Right lobe of liver (tissue), 4 donors: Measurements from ENCODE around the gene ATP10D.
"Not testable (repeated sequence)": the region's sequence is repeated elsewhere in the genome, so short reads cannot be mapped to it uniquely, and the experiment has no call there.

ENCODE experiments used
- CTCF ChIP-seq, 4 donors: fragments of 200-600 bp in 3 of 4; fragments of 450-650 bp in 1 of 4; IDR thresholded peaks; one replicate each; pipeline versions ENCODE4 v1.5.1 to v1.8.0; 2016 to 2022; ENCODE audit warnings: antibody characterized with exemption in 4 of 4, mild to moderate bottlenecking in 2 of 4
- POLR2A ChIP-seq: fragments of 450-650 bp; IDR thresholded peaks from one replicate; pipeline ENCODE4 v1.6.1; 2017; ENCODE audit warnings: antibody characterized with exemption, mild to moderate bottlenecking
- donor health status: DM: no; HTN: no; CAD: no.
- donor health status: DM: no; HTN: no; CAD: no.
- donor health status: DM: no; HTN: yes; CAD: no.

- TF ChIP-seq CTCF (IDR thresholded peaks at IDR 0.05); POLR2A: not testable (repeated sequence)
Measured at GRCh38 chr4:47542640-47543039, 57.6 kb downstream of the ATP10D start.
